ENCODE measurements around the gene VOPP1. TPM values are rescaled to one million over a fixed set of nuclear protein-coding genes. Genes with fewer than 3 reads are reported as not detected.

The VOPP1 gene
- total RNA-seq, 1 experiment from 2014 or later = 63.9 TPM

DNA sequence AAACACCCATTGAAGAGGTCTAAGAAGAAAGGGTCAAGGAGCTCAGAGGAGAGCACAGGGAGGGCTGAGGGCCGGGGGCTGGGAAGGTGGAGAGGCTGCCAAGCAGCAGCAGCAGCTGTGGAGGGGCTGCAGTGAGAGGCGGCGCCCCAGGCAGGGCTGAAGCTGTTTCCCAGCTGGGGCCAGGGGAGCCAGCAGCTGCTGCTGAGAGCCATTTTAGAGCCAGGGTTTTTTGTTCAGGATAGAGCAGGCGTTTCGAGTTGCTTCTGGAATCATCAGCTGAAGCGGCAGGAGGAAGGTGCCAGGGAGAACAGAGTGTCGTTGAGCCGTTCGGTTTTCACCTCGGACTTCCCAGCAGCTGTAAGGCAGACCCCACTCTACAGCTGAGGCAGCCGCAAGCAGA lies 144.5 kb downstream of the VOPP1 start:
- H3K9me3 Mint-ChIP-seq = no peaks in the 10 kb centered on the region

DNA sequence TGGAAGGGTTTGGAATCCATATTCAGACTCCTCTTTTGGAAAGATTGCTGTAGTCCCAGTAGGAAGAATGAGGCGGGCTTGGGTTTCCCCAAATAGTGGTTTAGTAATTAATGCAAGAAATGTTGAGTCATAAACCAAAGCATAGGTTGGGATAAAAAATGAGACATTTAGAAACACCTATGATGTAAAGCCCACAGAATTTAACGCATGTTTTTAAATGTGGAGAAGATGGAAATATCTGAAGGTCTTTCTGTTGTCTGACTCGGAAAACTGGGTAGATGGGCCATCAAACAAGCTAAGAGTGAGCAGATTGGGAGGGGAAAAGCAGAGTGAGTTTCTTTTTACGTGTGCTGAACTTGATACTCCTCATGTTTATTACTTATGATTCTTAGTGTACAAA lies 145.0 kb downstream of the VOPP1 start:
- no peak for TF ChIP-seq CREM (CRISPR knock-in tag; IDR thresholded peaks at IDR 0.05)
- TF ChIP-seq, protein P1, sequence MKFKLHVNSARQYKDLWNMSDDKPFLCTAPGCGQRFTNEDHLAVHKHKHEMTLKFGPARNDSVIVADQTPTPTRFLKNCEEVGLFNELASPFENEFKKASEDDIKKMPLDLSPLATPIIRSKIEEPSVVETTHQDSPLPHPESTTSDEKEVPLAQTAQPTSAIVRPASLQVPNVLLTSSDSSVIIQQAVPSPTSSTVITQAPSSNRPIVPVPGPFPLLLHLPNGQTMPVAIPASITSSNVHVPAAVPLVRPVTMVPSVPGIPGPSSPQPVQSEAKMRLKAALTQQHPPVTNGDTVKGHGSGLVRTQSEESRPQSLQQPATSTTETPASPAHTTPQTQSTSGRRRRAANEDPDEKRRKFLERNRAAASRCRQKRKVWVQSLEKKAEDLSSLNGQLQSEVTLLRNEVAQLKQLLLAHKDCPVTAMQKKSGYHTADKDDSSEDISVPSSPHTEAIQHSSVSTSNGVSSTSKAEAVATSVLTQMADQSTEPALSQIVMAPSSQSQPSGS (CRISPR knock-in tag; IDR thresholded peaks at IDR 0.05; ENCODE audit: borderline replicate concordance, low read depth) = no peak
- TF ChIP-seq, protein P2, sequence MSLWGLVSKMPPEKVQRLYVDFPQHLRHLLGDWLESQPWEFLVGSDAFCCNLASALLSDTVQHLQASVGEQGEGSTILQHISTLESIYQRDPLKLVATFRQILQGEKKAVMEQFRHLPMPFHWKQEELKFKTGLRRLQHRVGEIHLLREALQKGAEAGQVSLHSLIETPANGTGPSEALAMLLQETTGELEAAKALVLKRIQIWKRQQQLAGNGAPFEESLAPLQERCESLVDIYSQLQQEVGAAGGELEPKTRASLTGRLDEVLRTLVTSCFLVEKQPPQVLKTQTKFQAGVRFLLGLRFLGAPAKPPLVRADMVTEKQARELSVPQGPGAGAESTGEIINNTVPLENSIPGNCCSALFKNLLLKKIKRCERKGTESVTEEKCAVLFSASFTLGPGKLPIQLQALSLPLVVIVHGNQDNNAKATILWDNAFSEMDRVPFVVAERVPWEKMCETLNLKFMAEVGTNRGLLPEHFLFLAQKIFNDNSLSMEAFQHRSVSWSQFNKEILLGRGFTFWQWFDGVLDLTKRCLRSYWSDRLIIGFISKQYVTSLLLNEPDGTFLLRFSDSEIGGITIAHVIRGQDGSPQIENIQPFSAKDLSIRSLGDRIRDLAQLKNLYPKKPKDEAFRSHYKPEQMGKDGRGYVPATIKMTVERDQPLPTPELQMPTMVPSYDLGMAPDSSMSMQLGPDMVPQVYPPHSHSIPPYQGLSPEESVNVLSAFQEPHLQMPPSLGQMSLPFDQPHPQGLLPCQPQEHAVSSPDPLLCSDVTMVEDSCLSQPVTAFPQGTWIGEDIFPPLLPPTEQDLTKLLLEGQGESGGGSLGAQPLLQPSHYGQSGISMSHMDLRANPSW (CRISPR knock-in tag; conservative IDR thresholded peaks at IDR 0.05; ENCODE audit: low read depth) = no peak
- no peak overlapping the region for H3K4me3 Mint-ChIP-seq
- ChIA-PET POLR2A (interaction anchor here (0.9 kb wide), 1 partner anchor 62 kb away, joined by 3 read pairs; no protein-coding TSS in a partner anchor), CTCF (interaction anchor here (0.8 to 3.2 kb wide), 3 partner anchors 12 to 147 kb away, joined by 3 to 14 read pairs (median 4); no protein-coding TSS in a partner anchor)
- ATAC-seq (no peak), DNase-seq (ENCODE audit: low spot score) (no peak)
- H3K36me3 Mint-ChIP-seq = peaks cover 10% of the 10 kb centered on the region
- 0 out of 2 replicates have a peak overlapping the region, but pooled peaks have one; percentile 11 for H3K27ac Mint-ChIP-seq
- H3K9me3 Mint-ChIP-seq = no peaks in the 10 kb centered on the region
- H3K27me3 Mint-ChIP-seq (ENCODE audit: low read depth) = no peaks in the 10 kb centered on the region
- peaks cover 29% of the 10 kb centered on the region for H3K4me1 Mint-ChIP-seq

More for the DNA sequence above, 144.5 kb downstream of the VOPP1 start:
- no peak for DNase-seq (ENCODE audit: low spot score)
- H3K27me3 Mint-ChIP-seq (ENCODE audit: low read depth) = no peaks in the 10 kb centered on the region
- 0 out of 2 replicates have a peak overlapping the region, but pooled peaks have one; percentile 11 for H3K27ac Mint-ChIP-seq
- POLR2A ChIA-PET = interaction anchor here (0.6 to 0.9 kb wide), 2 partner anchors 52 to 62 kb away, joined by 3 to 4 read pairs; no protein-coding TSS in a partner anchor
- ATAC-seq = no peak
- peaks cover 29% of the 10 kb centered on the region for H3K4me1 Mint-ChIP-seq
- H3K4me3 Mint-ChIP-seq = no peak overlapping the region
- H3K36me3 Mint-ChIP-seq = peaks cover 10% of the 10 kb centered on the region
- TF ChIP-seq, protein P3, sequence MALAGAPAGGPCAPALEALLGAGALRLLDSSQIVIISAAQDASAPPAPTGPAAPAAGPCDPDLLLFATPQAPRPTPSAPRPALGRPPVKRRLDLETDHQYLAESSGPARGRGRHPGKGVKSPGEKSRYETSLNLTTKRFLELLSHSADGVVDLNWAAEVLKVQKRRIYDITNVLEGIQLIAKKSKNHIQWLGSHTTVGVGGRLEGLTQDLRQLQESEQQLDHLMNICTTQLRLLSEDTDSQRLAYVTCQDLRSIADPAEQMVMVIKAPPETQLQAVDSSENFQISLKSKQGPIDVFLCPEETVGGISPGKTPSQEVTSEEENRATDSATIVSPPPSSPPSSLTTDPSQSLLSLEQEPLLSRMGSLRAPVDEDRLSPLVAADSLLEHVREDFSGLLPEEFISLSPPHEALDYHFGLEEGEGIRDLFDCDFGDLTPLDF (CRISPR knock-in tag; IDR thresholded peaks at IDR 0.05) = no peak
- no peak for TF ChIP-seq ZNF416 (CRISPR knock-in tag; IDR thresholded peaks at IDR 0.05)
- TF ChIP-seq ZNF423 (CRISPR knock-in tag; IDR thresholded peaks at IDR 0.05) = no peak
- no peak for TF ChIP-seq ZNF219 (CRISPR knock-in tag; IDR thresholded peaks at IDR 0.05; ENCODE audit: borderline replicate concordance)
- TF ChIP-seq MYBL2 (CRISPR knock-in tag; IDR thresholded peaks at IDR 0.05) = no peak
- no peak for TF ChIP-seq TEAD4 (CRISPR knock-in tag; IDR thresholded peaks at IDR 0.05)
- no peak for TF ChIP-seq FOXP1 (CRISPR knock-in tag; IDR thresholded peaks at IDR 0.05; ENCODE audit: borderline replicate concordance)
- TF ChIP-seq ETV6 (CRISPR knock-in tag; IDR thresholded peaks at IDR 0.05) = no peak
- TF ChIP-seq, protein P4, sequence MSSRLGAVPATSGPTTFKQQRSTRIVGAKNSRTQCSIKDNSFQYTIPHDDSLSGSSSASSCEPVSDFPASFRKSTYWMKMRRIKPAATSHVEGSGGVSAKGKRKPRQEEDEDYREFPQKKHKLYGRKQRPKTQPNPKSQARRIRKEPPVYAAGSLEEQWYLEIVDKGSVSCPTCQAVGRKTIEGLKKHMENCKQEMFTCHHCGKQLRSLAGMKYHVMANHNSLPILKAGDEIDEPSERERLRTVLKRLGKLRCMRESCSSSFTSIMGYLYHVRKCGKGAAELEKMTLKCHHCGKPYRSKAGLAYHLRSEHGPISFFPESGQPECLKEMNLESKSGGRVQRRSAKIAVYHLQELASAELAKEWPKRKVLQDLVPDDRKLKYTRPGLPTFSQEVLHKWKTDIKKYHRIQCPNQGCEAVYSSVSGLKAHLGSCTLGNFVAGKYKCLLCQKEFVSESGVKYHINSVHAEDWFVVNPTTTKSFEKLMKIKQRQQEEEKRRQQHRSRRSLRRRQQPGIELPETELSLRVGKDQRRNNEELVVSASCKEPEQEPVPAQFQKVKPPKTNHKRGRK (CRISPR knock-in tag; IDR thresholded peaks at IDR 0.05; ENCODE audit: borderline replicate concordance) = no peak
- TF ChIP-seq, protein P5, sequence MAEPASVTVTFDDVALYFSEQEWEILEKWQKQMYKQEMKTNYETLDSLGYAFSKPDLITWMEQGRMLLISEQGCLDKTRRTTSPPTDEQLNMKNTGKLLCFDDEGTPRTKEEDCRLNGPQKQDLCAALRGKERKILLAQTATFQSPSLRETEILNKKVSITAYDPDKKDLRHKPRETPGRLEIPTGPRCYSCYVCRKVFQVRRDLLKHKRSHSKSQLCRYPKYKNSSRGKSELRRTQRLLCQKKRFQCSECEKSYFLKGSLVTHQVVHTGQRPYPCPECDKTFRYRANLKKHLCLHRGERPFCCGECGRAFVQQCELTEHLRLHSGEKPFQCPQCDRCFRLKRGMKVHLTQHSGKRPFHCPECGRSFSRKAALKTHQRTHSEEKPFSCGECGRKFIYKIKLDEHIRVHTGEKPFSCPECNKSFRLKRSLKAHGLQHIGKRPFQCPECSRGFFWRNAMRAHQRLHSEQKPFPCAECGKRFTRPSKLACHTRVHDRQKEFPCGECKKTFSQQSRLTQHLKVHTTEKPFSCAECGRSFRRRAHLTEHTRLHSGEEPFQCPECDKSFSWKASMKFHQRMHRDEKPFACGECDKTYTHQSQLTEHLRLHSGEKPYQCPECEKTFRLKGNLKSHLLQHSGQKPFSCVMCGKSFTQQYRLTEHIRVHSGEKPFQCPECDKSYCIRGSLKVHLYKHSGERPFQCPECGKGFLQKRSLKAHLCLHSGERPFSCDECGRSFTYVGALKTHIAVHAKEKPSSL (CRISPR knock-in tag; conservative IDR thresholded peaks at IDR 0.05) = no peak
- TF ChIP-seq PRRX2 (CRISPR knock-in tag; IDR thresholded peaks at IDR 0.05) = no peak
- no peak for TF ChIP-seq ELF4 (CRISPR knock-in tag; IDR thresholded peaks at IDR 0.05; ENCODE audit: low read depth)
- no peak for TF ChIP-seq ZNF317 (CRISPR knock-in tag; IDR thresholded peaks at IDR 0.05; ENCODE audit: borderline replicate concordance, low read depth)
- TF ChIP-seq, protein P6, sequence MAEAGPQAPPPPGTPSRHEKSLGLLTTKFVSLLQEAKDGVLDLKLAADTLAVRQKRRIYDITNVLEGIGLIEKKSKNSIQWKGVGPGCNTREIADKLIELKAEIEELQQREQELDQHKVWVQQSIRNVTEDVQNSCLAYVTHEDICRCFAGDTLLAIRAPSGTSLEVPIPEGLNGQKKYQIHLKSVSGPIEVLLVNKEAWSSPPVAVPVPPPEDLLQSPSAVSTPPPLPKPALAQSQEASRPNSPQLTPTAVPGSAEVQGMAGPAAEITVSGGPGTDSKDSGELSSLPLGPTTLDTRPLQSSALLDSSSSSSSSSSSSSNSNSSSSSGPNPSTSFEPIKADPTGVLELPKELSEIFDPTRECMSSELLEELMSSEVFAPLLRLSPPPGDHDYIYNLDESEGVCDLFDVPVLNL (CRISPR knock-in tag; IDR thresholded peaks at IDR 0.05; ENCODE audit: borderline replicate concordance, low read depth) = no peak
- CTCF ChIA-PET = interaction anchor here (0.5 to 3.2 kb wide), 4 partner anchors 13 to 151 kb away, joined by 3 to 14 read pairs (median 4); no protein-coding TSS in a partner anchor

Measured in WTC11 (cell line).